Skin epidermis (tissue), 12 donors: Measurements from ENCODE around the gene PPM1J.

Experiments
- H3K27ac ChIP-seq, 21 experiments: fragments of 200-600 bp; sonication (generic) in 11 of 21; one replicate each; pipeline ENCODE4 v1.5.0; 2020; ENCODE audit warnings: mild to moderate bottlenecking in 3 of 21, inconsistent platforms in 2 of 21, moderate library complexity in 2 of 21
- H3K4me3 ChIP-seq, 7 experiments: fragments of 200-600 bp; sonication (generic) in 2 of 7; one replicate each; pipeline ENCODE4 v1.5.0; 2020; ENCODE audit warnings: inconsistent platforms in 2 of 7, mild to moderate bottlenecking in 2 of 7, moderate library complexity in 1 of 7

Gene PPM1J

GRCh38 chr1:112673592-112674439 lies 41.3 kb downstream of the PPM1J start:
- H3K4me3 ChIP-seq: peak overlapping the region; percentile 67 to 97 (median 82)
- peak overlapping the region; percentile 39 to 99 (median 93) for H3K27ac ChIP-seq

GRCh38 chr1:112672842-112673241 lies 42.3 kb downstream of the PPM1J start:
- Histone ChIP-seq H3K27ac (peak overlapping the region in 3 of 21 experiments; percentile 18 to 97 (median 90)), H3K4me3 (no peak overlapping the region)

DNA sequence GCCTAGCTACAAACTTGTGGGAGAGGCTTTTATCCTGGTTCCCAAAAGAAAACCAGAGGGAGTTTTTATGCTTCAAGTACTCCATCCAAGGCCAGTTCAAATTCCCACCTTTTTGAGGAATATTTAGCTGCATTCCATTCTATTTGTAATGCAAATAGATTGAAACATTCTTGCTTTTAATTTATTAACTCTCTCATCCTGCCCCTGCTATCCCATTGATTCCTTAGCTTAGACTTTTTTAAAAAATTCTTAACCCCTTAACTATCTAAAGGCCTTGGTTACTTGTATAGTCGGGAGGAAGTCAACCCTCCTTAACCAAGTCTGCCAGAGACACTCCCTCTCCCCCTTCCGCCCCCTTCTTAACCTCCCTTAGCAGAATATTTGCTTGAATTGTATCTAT lies 43.1 kb downstream of the PPM1J start:
- Histone ChIP-seq H3K27ac (no peak overlapping the region), H3K4me3 (no peak overlapping the region)

- no peak overlapping the region for H3K27ac ChIP-seq
- H3K4me3 ChIP-seq: no peak overlapping the region
Observed at GRCh38 chr1:112666946-112667345, 48.2 kb downstream of the PPM1J start.

DNA sequence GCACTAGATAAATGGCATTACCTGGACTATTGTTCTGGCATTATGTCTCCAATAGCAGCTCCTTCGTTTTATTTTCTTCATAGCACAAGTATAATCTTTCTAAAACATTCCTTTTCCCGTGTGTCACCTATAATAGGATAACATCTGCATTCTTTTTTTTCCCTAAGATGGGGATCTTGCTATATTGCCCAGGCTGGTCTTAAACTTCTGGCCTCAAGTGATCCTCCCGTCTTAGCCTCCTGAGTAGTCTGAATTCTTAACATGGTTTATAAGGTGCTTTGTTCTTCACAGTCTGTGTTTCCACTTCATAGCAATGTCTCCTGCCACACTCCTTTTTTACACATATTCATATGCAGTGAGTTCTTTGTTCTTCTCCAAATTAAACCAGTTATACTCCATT lies 49.3 kb downstream of the PPM1J start:
- H3K27ac ChIP-seq: no peak overlapping the region
- no peak overlapping the region for H3K4me3 ChIP-seq
